Activated B cell treated with CpG ODN at 0.5 μM for 24 hours (primary cell): Measurements from ENCODE around the gene FKBP8. TPM values are rescaled to one million over a fixed set of nuclear protein-coding genes. Genes with fewer than 3 reads are reported as not detected.

Experiments used
- ATAC-seq: fragments of 200-7000 bp; cut with Tn5 transposase; one replicate; pipeline ENCODE4 v1.10.0; 2021; ENCODE audit warnings: low read depth, mild to moderate bottlenecking, moderate library complexity
- CTCF ChIA-PET: fragments of 350-600 bp; sonication (Branson Sonifier 250); formaldehyde crosslinking; loops from one replicate; lab custom pipeline; 2021; ENCODE audit warnings: antibody characterized with exemption; lab: Charles Lee
- POLR2A ChIA-PET: fragments of 350-600 bp; sonication (Branson Sonifier 250); formaldehyde crosslinking; loops from one replicate; lab custom pipeline; 2021; ENCODE audit warnings: antibody characterized with exemption; lab: Charles Lee
- DNase-seq: peaks from one replicate; pipeline ENCODE4 v3.0.0; 2022
- H3K27ac Mint-ChIP-seq: one replicate; pipeline ENCODE4 v1.8.0; 2020; ENCODE audit warnings: mixed read lengths
- H3K27me3 Mint-ChIP-seq: one replicate; pipeline ENCODE4 v1.8.0; 2021; ENCODE audit warnings: mixed read lengths
- H3K36me3 Mint-ChIP-seq: one replicate; pipeline ENCODE4 v1.8.0; 2021; ENCODE audit warnings: low read depth, mixed read lengths
- H3K4me1 Mint-ChIP-seq: one replicate; pipeline ENCODE4 v1.8.0; 2021; ENCODE audit warnings: mixed read lengths
- H3K4me3 Mint-ChIP-seq: one replicate; pipeline ENCODE4 v1.8.0; 2020; ENCODE audit warnings: mild to moderate bottlenecking, mixed read lengths
- H3K9me3 Mint-ChIP-seq: one replicate; pipeline ENCODE4 v1.8.0; 2020; ENCODE audit warnings: mixed read lengths
- CTCF ChIP-seq: fragments of 200-600 bp; IDR thresholded peaks from one replicate; pipeline ENCODE4 v1.8.0; 2022; ENCODE audit warnings: antibody characterized with exemption, mild to moderate bottlenecking
- intact Hi-C: fragments of 100-400 bp; cut with micrococcal nuclease; formaldehyde crosslinking; loops from one replicate; pipeline ENCODE4 v1.15.1; 2024
- total RNA-seq: library from RNA; stranded (reverse); gene quantifications from 2 replicates; pipeline ENCODE4 v1.2.3, GENCODE V29; 2022

The FKBP8 gene
- total RNA-seq, 1 donor from 2014 or later = 133 TPM

- Mint-ChIP-seq H3K27me3 (no peaks in the 10 kb centered on the region), H3K4me1 (peaks cover 30% of the 10 kb centered on the region), H3K4me3 (peak within 1 kb of the TSS; percentile 94), H3K27ac (peak within 1 kb of the TSS; percentile 93), H3K9me3 (no peaks in the 10 kb centered on the region), H3K36me3 (peaks cover 77% of the 10 kb centered on the region)
- CTCF ChIA-PET = interaction anchor here (1.0 to 2.4 kb wide), 9 partner anchors 14 to 275 kb away, joined by 3 to 17 read pairs (median 4); partner anchors contain the start of genes ELL, KXD1 and REX1BD
- POLR2A ChIA-PET = interaction anchor here (0.5 to 4.4 kb wide), 23 partner anchors 8 to 620 kb away, joined by 3 to 88 read pairs (median 6); partner anchors contain the start of genes COPE, DDX49, ELL and KXD1
- intact Hi-C loops = loop anchor here (1.0 kb wide), 6 partner anchors 14 to 348 kb away; partner anchors contain the start of genes COPE, DDX49, ELL and FKBP8
- ATAC-seq (peak; percentile 93), DNase-seq (peak; percentile 100)
- TF ChIP-seq CTCF = no peak
Observed at GRCh38 chr19:18571564-18572344, 28.4 kb upstream of the FKBP8 start, which contains the start of gene UBA52. TSS of gene UBA52 (plus strand) at chr19:18571857. CDS start at chr19:18573301, 1,444 bp downstream.

DNA sequence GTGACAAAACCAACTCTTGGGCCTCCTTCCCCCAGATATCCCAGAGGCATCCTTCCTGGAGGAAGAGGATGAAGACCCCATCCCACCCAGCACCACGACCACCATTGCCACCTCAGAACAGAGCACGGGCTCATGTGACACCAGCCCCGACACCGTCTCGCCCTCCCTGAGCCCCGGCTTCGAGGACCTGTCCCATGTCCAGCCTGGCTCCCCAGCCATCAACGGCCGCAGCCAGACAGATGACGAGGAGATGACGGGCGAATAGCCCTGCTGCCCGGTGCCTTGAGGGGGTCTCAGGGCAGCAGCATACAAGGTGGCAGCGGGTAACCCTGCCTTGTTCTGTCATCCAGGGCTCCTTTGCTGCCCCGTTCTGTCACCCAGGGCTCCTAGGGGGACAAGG is 25.0 kb upstream of the FKBP8 start:
- Mint-ChIP-seq H3K4me3 (no peak overlapping the region), H3K27ac (no peak overlapping the region)

DNA sequence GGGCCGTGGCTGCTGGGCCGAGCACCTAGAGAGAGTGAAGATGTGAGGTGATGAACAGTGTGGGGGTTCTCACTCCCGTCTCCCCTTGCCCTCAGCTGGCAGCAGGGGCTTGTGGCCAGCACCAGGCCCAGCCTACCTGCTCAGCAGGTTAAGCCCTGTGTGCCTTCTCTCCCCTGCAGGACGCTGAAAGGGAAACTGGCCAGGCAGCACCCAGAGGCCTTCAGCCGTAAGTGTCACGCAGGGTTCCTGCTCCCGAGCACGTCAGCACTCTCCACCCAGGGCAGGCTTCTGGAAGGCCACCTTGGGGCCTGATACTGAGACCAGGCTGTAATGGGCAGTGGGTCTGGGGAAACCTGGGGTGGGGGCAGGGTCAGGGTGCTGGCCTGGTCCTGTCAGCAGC is 23.6 kb upstream of the FKBP8 start:
- no peak for DNase-seq
- Mint-ChIP-seq H3K36me3 (peaks cover 71% of the 10 kb centered on the region), H3K9me3 (no peaks in the 10 kb centered on the region), H3K4me3 (no peak overlapping the region), H3K27me3 (no peaks in the 10 kb centered on the region), H3K27ac (no peak overlapping the region), H3K4me1 (peaks cover 7% of the 10 kb centered on the region)
- intact Hi-C loops = no loop called here
- ChIA-PET CTCF (no interaction called here), POLR2A (interaction anchor here (0.7 to 1.3 kb wide), 2 partner anchors 9 to 21 kb away, joined by 3 to 6 read pairs; no protein-coding TSS in a partner anchor)
- no peak for TF ChIP-seq CTCF
- ATAC-seq = no peak

More for the DNA sequence above, 25.0 kb upstream of the FKBP8 start:
- no peak for DNase-seq
- CTCF ChIA-PET = no interaction called here
- intact Hi-C loops = no loop called here
- no peaks in the 10 kb centered on the region for H3K9me3 Mint-ChIP-seq
- no peak for ATAC-seq
- H3K36me3 Mint-ChIP-seq = peaks cover 72% of the 10 kb centered on the region
- no peaks in the 10 kb centered on the region for H3K27me3 Mint-ChIP-seq
- POLR2A ChIA-PET = no interaction called here
- TF ChIP-seq CTCF = no peak
- peaks cover 20% of the 10 kb centered on the region for H3K4me1 Mint-ChIP-seq

DNA sequence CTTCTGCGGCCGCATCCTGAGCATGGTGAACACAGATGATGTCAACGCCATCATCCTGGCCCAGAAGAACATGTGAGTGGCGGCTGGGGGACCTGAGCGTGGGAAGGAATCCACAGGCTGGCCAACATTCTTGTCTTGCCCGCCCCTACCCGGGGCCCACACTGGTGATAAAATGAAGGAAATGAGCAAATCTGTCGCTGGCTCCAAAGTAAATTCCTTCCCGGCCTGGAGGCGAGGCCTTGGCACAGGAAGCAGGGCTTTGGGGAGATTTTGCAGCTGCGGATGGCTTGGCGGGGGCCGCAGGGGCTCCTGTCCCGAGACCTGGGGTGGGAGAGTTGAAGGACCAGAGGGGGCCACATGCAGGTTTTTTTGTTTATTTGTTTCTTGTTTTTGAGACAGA is 18.7 kb upstream of the FKBP8 start:
- no peak overlapping the region for H3K27ac Mint-ChIP-seq
- no peak overlapping the region for H3K4me3 Mint-ChIP-seq
- TF ChIP-seq CTCF = no peak
- intact Hi-C loops = no loop called here
- CTCF ChIA-PET = no interaction called here
- H3K9me3 Mint-ChIP-seq = no peaks in the 10 kb centered on the region
- peaks cover 54% of the 10 kb centered on the region for H3K36me3 Mint-ChIP-seq
- H3K4me1 Mint-ChIP-seq = peaks cover 25% of the 10 kb centered on the region
- H3K27me3 Mint-ChIP-seq = no peaks in the 10 kb centered on the region
- ATAC-seq (no peak), DNase-seq (no peak)
- POLR2A ChIA-PET = no interaction called here

DNA sequence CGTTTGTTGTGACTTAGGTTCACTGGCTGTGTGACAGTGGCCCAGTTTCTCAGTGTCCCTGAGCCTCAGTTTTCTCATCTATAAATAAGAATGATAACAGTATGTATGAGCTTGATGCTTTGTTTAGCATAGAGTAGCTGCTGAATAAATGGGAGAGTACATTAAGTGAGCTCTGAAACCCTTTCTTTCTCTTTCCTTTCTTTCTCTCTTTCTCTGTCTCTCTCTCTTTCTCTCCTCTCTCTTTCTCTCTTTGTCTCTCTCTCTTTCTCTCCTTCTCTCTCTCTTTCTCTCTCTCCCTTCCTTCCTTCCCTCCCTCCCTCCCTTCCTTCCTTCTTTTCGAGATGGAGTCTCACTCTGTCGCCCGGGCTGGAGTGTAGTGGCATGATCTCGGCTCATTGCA is 16.3 kb upstream of the FKBP8 start:
- CTCF ChIA-PET = no interaction called here
- TF ChIP-seq CTCF = no peak

More for the DNA sequence above, 16.3 kb upstream of the FKBP8 start:
- intact Hi-C loops = no loop called here
- Mint-ChIP-seq H3K4me1 (peaks cover 25% of the 10 kb centered on the region), H3K9me3 (no peaks in the 10 kb centered on the region), H3K36me3 (peaks cover 35% of the 10 kb centered on the region), H3K4me3 (peak overlapping the region; percentile 15), H3K27ac (peak overlapping the region; percentile 87), H3K27me3 (no peaks in the 10 kb centered on the region)
- POLR2A ChIA-PET = interaction anchor here (0.6 to 5.0 kb wide), 4 partner anchors 11 to 272 kb away, joined by 4 to 88 read pairs (median 41); partner anchors contain the start of genes ELL, UBA52 and UPF1
- ATAC-seq (no peak), DNase-seq (no peak)
